GM20431 (cell line): Measurements from ENCODE around the gene NTRK2.

Source experiments
- in situ Hi-C: fragments of 300-500 bp; cut with MseI, MboI; formaldehyde crosslinking; loops from one replicate; pipeline ENCODE4 v1.15.0; 2020; ENCODE audit warnings: low sequenced_read_pairs; ENCODE audit not compliant: unreplicated experiment

NTRK2 gene

DNA sequence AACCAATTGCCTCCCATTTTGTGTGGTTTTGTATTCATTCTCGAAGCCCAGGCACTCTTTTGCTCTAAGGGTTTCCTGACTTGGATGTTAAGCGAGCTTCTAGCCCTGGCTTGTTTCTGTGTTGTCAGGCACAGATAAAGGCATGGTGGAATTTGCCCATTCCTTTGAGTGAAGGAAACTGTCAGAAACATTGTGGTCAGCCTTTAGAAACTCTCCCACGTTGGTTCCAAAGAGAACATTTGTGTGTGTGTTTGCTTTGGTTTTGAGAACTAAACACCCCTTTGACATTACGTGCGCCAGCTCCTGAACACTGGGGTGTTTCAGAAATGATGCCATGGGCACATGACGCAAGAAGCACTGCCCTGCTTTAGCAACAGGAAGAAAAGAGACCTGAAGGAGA is 320.9 kb downstream of the NTRK2 start:
- in situ Hi-C loops = no loop called here

DNA sequence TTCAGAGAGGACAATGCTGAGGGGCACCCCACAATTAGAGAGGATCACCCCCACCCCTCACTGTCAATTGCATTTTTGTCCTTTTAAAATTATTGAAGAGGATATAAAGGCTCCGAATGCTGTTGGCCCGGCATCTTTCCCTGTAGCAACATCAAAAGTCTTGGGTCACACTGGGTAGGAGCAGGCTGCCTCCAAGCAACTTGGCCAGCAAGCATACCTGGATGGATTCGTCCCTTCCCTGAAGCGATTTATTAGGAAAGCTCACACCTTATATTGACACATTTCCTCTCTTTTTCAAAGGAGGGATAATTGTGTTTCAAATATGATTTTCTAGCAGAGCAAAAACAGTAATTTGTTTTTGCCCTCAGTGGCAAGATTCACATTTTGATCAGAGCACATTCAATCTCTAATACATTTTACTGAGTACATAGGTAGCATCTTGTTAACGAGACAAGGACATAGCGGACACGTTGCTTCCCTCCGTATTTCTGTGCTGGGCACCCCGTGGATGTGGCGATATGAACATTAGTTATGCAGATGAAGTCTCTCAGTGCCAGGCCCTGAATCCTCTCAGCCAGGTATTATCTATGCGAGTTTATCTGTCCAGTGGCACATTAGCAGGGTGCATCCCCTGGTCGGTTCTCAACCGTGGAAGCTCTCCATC is 321.5 kb downstream of the NTRK2 start:
- in situ Hi-C loops = no loop called here

DNA sequence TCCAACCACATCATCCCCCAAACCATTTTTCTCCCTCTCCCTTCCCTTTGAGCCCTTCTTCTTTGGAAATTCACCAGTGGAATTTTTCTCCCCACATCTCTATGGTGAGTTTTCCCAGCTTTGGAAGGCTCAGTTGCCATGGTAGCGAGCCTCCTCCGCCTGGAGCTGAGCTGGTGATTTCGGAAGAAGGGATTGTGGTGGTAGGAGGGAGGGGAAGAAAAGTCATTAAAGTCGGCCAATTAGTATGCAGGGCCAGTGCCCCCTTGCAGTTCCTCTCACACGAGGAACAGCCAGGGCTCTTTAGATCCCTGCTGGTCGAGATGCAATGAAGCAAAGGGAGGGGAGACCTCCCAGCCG is 322.0 kb downstream of the NTRK2 start:
- in situ Hi-C loops = no loop called here

DNA sequence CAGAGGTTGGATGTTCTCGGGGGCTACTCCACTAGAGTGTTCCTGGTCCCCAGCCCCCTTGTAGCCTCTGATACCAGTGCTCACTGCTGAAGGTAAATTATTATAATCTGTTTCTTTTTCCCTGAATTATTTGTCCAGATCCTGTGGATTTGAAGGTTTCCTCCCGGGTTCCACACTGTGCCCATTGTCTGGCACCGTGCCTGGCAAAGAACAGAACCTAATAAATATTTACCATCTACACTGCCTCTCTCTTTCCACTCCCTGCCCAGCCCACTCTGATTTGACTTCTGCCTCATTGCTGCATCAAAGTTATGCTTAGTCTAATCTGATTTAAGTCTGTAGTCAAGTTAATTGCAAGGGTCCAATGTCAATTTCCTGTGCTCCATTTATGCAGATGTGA is 322.9 kb downstream of the NTRK2 start:
- in situ Hi-C loops = no loop called here

DNA sequence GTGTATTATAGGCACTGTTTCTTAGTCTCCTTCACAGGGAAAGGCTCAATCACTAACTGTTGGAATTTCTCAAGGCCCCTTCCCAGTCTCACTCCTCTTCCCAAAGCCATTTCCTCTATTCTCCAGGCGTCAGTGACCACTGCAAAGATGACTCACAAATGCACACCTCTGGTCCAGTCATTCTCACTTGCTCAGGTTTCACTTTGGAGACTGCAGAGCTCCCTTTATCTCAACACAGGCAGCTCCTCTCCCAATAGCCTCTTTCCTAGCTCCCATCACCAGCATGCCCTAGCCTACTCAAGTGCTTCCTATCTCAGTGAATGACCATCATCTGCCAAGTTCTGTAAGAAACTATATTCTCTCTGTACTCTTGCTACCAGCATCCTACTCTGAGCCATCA is 323.6 kb downstream of the NTRK2 start:
- in situ Hi-C loops = no loop called here

DNA sequence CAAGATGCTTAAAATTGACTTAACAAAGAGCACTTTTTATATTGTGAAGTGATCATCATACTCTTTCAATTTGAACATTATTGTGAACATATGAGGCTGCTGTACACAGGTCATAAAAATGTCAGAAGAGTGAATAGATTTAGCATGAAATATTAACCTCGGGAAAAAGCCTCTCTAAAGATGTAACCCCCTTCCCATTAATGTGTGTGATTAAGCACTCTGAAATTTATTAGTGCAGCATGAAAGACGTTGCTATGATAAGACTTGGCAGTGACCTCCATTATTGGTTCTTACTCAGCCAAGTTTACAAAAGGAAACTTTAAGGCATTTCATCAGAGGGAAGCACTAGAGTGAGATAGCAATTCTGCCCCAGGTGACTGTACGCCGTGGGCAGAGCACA is 326.5 kb downstream of the NTRK2 start:
- in situ Hi-C loops = no loop called here

DNA sequence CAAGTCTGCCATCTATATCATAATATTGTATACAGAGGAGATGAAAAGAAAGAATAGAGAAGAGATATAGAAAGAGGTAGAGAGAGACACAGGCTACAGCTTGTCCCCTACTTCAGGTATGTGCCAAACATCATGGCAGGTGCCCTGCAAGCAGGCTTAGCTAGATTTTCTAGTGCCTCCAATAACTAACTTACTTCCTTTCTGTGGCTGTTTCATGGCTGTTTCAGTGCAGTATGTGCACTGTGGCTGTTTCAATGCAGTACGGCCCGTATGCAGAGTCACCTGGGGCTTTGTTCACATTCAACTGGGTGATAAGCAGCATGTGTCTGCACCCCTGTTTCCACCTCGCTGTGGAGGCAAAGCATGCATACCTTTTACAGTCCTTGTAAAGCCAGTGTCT is 327.2 kb downstream of the NTRK2 start:
- in situ Hi-C loops = no loop called here

DNA sequence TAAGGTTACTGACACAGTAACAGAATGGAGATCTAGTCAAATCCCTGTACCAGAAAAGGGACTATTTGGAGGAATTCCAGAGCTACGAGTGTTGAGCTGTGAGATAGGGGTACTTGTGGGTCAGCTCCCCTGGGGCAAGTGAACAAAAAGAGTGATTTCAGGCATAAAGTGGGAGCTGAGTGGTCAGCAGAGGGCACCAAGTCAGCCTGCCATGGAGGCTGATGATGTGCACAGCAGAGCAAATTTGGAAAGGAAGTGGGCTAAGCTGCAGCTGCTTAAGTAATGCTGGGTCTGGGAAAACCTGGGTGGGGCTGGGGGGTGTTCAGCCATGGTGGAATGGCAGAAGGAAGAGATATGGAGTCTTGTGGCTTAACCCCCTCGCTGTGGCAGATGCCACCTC is 327.9 kb downstream of the NTRK2 start:
- in situ Hi-C loops = no loop called here

DNA sequence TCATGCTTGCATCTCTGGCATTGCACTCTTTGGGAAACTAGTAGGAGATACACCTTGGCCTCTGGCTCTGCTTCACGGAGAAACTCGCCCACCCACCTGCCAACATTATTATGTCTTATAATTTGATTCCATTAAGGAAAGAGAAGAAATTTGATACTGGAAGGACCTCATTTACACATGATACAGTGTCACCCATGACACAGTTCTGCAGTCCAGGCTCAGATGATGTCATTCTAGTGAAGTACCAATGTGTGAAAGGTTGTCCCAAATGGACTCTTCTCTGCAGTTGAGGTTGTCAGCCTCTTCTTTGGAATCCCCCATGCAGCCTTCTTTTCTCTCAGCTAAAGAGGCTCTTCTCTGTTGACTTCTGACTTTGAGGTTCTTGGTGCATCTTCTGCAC is 329.1 kb downstream of the NTRK2 start:
- in situ Hi-C loops = no loop called here

DNA sequence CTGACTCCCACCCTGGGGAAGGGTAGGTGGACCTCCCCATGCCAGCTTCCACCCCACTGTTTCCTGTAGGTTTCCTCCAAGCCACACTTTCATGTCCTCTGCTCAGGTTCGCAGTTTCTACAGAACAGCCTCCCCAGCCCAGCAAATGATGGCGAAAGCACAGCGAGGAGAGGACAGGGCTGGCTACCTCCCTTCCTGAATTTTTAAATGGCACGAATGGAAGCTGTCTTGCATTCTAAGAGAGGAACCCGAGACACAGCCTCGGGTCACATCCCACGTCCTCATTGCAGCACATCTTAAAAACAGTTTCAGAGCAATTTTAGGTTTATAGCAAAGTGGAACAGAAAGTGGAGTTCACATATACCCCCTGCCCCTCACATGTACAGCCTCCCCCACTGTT is 330.3 kb downstream of the NTRK2 start:
- in situ Hi-C loops = no loop called here

DNA sequence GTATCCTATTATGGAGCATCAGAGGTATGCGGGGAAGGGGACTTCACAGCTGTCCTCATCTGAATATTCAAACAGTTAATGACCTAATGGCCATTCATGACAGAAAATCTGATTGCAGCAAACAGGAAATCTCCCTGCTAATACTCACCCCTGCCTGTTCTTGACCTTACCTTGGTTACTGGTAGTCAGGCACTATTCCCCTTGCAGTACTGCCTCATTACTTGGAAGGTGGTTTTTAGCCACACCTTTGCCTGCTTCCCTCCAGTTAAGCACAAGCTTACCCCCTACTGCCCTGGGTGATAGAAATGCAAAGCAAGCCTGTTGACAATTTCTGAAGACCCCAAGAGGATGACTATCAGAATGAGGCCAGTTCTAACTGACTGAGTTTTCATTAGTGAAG is 332.4 kb downstream of the NTRK2 start:
- in situ Hi-C loops = no loop called here

DNA sequence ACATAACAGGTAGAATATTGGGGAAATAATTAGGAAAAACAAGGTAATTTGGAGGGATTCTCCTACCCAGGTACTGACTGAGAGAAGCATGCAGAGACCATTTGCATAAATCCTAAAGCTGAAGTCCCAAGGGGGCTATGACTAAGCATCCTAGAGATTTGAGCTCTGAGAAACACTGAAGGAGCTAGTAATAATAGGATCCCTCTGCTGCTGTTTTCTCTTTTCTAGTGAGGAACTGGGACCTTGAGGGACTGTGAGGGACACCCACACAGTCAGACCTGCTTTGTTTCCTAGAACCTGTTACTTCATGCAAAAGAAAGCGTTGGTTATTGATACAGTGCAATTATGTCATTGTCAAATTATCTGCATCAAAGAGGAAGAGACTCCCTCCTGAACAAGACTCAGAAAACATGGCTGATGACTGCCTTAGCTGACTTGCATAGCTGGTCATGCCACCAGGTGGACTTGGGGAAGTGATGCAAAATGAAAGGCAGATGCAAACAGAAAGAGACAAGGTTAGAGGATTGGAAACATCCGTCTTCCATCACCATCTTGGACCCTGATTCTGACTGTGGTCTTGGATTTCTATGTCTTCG is 335.4 kb downstream of the NTRK2 start:
- in situ Hi-C loops = no loop called here

DNA sequence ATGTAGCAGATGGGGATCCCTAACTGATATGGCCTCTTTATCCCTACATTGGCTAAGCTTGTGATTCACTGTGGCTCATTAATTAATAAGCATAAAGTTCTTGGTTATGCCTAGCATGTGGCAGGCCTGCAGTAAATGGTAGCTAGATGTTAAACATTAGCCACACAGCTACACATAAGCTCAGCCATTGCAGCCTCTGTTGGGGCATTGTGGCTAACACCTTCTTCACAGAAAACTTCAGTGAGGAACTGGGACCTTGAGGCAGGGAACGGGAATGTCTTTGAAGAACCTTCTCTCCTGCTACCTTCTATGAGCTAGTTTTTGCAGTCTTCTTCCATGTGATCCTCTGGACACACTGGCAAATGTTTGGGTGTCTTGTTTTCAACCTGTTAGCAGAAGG is 338.2 kb downstream of the NTRK2 start:
- in situ Hi-C loops = no loop called here

DNA sequence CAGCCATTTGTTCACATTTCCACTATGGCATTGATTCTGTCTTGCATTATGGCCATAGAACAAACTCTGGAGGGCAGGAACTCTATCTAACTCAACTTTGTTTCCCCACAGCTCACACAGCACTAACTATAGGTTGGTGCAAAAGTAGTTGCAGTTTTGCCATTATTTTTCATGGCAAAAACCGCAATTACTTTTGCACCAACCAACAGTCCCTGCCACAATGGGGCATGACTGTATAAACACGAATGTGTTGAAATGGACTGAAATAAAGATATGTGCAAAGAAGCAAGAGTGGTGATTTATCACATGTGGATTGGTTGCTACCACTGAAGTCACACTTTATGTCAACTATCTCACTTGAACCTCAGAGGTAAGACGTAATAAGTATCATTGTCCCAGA is 338.7 kb downstream of the NTRK2 start:
- in situ Hi-C loops = no loop called here

DNA sequence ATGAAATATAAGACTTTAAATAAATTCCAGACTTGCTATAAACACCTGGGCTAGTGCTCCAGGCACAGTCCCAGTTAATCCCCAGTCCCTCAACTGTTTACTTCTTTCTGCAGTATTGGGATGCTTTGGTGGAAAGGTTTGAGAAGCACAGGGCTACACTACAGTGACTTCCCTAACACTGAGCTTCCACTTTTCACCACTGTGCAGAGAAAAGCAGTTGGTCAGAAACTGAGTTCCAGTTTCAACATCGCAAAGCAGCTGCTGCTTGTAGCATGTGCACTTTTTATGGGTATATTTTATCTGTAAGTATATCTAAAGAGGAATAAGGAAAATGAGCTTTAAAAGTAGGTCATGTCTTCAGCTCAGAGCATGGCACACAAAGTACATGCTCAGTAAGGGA is 339.7 kb downstream of the NTRK2 start:
- in situ Hi-C loops = no loop called here

DNA sequence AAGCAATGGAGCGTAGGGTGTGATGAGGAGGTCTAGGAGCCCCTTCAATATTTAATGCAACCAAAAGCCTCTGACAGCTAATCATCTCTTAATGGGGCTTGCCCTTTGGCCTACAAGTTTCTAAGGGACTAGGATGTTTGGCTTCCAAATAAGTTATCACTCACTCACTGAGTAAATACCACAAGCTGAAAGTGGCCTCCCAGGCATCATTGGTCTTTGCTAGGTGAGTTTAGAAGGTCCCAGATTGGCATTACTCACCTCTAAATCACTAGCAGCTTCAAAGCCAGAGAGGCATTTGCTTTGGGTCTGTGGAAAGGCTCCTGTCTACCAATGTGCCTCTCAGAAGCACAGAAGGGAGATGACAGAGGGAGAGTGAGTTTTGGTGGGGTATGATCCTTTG is 344.2 kb downstream of the NTRK2 start:
- in situ Hi-C loops = no loop called here

DNA sequence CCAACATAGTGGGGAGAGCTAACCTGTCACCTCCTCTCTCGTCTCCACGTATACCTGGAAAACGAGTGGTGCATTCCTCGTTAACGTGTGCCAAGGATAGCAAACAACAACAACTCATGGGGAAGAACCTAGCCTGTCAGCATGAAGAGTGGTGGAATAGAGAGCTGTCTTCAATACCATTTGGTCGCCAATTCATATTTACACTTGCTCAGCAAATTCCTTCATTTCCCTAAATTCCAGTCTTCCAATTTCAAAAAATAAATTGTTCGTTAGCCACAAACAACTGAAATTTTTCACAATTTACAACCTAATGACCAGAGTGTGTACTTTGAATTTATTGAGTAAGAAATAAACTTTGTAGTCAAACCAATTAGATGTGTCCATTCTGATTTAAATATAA is 344.8 kb downstream of the NTRK2 start:
- in situ Hi-C loops = no loop called here

DNA sequence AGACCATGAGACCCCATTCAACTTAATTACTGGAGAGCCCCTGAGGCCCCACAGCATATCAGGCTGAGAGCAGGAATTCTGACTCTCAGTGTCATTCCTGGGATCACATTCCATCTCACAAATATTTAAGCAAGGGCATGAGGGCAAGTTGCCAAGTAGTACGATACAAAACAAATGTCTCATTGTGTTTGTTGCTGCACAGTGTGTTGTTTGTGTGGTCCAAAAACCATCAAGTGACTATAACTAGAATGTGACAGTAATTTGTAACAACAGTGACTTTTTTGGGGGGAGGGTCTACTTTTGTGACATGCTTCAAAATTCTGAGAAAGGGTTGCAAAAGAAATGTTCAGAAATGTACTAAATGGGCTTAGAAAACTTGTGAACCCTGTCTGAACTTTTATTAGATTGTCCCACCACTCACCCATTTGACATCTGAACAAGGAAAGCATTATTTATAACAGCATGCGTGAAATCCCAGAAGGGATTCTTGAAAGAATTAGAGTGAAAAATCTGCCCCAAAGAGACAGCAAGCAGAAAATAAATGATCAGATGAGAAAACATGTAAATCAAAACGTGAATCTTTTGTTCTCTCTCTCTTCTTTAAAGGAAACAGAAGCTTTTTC is 347.0 kb downstream of the NTRK2 start:
- in situ Hi-C loops = no loop called here

DNA sequence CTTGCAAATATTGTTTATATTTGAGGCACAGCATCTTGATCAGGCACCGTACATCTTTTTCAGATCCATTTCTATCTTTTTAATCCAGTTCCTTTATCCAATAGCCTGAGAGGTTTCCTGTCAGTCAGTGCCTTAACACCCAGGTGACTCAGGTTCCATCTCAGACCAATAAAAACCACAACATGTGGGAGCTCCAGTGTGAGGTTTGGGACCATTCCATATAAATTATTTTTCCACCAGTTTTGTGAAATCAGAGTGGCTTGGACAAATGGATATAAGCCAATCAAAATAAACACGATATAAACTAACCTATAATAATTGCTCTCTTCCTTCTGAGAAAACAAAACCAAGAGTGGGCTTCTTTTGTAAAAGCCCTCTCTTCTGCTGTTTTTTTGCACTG is 351.3 kb downstream of the NTRK2 start:
- in situ Hi-C loops = no loop called here

DNA sequence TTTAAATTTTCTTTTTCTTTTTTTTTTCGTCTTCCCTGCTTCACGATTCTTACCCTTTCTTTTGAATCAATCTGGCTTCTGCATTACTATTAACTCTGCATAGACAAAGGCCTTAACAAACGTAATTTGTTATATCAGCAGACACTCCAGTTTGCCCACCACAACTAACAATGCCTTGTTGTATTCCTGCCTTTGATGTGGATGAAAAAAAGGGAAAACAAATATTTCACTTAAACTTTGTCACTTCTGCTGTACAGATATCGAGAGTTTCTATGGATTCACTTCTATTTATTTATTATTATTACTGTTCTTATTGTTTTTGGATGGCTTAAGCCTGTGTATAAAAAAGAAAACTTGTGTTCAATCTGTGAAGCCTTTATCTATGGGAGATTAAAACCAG is 352.2 kb downstream of the NTRK2 start:
- in situ Hi-C loops = no loop called here

DNA sequence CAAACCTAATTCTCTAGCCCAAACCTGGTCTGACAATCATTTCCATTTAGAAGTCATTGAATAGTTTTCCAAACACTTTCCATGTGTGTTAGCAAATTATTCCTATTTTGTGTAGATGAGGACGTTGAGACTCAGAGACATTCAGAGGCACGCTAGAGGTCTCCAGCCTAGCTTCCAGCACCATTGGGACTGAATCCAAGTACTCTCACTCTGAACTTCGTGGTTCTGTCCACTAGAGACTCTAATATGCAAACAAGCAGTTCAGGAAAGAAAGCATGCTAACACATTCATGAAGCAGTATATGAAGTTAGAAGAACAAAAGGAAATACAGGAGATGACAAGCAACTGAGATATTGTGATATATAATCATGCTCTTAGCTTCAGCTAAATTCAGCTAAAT is 354.8 kb downstream of the NTRK2 start:
- in situ Hi-C loops = no loop called here

DNA sequence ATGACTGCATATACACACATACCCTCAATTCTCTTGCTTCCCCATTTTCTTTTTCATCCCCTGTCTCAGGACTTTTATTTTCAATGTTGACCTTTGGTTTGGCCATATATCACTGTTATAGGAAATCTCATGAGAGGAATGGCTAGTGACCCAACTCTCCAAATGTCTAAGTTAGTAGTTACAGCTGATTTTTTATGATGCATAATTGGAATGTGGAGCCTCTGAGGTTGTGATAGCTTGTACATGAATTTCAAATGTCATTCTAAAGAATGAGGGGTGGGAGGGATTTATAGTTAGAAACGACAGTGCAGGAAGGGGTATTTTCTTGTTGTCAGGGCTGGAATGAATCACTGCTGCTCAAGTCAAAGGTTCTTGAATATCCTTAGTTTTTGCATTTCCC is 356.1 kb downstream of the NTRK2 start:
- in situ Hi-C loops = no loop called here
